ENCODE data around the gene RNASEH2A.

DNA sequence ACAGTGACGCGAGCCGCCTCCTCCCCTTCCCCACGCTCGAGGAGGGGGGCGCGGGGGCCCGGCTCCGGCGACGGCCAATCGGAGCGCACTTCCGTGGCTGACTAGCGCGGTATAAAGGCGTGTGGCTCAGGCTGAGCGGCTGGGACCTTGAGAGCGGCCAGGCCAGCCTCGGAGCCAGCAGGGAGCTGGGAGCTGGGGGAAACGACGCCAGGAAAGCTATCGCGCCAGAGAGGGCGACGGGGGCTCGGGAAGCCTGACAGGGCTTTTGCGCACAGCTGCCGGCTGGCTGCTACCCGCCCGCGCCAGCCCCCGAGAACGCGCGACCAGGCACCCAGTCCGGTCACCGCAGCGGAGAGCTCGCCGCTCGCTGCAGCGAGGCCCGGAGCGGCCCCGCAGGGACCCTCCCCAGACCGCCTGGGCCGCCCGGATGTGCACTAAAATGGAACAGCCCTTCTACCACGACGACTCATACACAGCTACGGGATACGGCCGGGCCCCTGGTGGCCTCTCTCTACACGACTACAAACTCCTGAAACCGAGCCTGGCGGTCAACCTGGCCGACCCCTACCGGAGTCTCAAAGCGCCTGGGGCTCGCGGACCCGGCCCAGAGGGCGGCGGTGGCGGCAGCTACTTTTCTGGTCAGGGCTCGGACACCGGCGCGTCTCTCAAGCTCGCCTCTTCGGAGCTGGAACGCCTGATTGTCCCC is 14.9 kb upstream of the RNASEH2A start, which contains the start of gene JUNB:
- TF ChIP-seq, protein P1, sequence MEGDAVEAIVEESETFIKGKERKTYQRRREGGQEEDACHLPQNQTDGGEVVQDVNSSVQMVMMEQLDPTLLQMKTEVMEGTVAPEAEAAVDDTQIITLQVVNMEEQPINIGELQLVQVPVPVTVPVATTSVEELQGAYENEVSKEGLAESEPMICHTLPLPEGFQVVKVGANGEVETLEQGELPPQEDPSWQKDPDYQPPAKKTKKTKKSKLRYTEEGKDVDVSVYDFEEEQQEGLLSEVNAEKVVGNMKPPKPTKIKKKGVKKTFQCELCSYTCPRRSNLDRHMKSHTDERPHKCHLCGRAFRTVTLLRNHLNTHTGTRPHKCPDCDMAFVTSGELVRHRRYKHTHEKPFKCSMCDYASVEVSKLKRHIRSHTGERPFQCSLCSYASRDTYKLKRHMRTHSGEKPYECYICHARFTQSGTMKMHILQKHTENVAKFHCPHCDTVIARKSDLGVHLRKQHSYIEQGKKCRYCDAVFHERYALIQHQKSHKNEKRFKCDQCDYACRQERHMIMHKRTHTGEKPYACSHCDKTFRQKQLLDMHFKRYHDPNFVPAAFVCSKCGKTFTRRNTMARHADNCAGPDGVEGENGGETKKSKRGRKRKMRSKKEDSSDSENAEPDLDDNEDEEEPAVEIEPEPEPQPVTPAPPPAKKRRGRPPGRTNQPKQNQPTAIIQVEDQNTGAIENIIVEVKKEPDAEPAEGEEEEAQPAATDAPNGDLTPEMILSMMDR (IDR thresholded peaks at IDR 0.05): peak in 4 of 12 donors; percentile 6 to 12 (median 8)
- TF ChIP-seq POLR2A (IDR thresholded peaks at IDR 0.05): peak; percentile 100

All from heart left ventricle (tissue), 13 donors.